ENCODE data around the gene ZNF276. TPM values are rescaled to one million over a fixed set of nuclear protein-coding genes. Genes with fewer than 3 reads are reported as not detected.

ZNF276 gene
- polyA plus RNA-seq, 1 of the 3 experiments (the other 2 are of a cell fraction) = 24.9 TPM

DNA sequence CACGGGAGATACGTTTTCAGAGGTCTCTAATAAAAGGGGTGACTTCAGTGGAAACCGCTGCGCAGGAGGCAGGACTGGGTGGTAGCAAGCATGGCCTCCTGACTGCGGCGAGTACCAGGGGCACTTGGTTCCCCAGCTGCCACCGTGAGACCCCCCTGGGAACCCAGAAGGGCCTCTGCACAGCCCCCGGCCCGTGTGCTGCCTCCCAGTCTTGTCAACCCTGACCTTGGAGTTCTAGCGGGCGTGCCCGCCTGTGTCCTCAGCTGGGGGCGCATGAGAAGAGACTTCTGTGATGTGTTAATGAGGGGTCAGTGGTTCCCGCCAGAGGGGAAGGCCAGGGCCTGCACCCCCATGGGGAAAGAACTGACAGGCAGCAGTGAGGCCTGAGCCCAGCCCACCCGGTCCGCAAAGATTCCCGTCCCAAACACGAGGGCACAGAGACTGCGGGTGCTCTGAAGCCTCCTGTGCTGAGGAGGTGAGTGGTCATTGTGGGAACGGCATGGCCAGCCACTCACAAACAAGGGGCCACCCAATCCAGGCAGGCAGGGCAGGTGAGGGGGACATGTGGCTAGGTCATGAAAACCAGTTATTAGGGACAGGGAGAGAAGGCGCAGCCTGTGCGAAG lies 9.4 kb downstream of the ZNF276 start:
- no peak overlapping the region for H3K27ac ChIP-seq (ENCODE audit: low read depth in 2 of 2, low read length in 1 of 2)
- WGBS (ENCODE audit: low lambda C conversion rate) = 94% methylated on average over 14 of the region's 22 CpGs
- TF ChIP-seq RXRA (IDR thresholded peaks at IDR 0.05; ENCODE audit: borderline replicate concordance, low read depth) = no peak
- no peak for TF ChIP-seq POLR2AphosphoS5 (IDR thresholded peaks at IDR 0.05; ENCODE audit: low read depth, low read length)
- no peak for TF ChIP-seq ELF1 (IDR thresholded peaks at IDR 0.05)
- TF ChIP-seq RFX5 (IDR thresholded peaks at IDR 0.05; ENCODE audit: low read length) = no peak
- 0 out of 2 replicates have a peak, but pooled peaks cover under 1% of the 10 kb centered on the region for H4K20me1 ChIP-seq (ENCODE audit: insufficient read depth)
- DNase-seq = no peak
- peaks cover 30% of the 10 kb centered on the region for H3K79me2 ChIP-seq (ENCODE audit: insufficient read depth)
- no peak overlapping the region for H2AFZ ChIP-seq (ENCODE audit: low read depth)
- POLR2A ChIA-PET = no interaction called here
- CTCF ChIA-PET = interaction anchor here (1.2 kb wide), 1 partner anchor 130 kb away, joined by 3 read pairs; no protein-coding TSS in a partner anchor
- no peaks in the 10 kb centered on the region; a peak in 1 of 4 replicates for H3K4me1 ChIP-seq (ENCODE audit: control insufficient read depth in 1 of 2, insufficient read depth in 2 of 2, low read depth in 1 of 2, low read length in 1 of 2)
- peaks cover 34 to 53% of the 10 kb centered on the region in 2 experiments for H3K36me3 ChIP-seq (replicated peaks in 1 of 2; ENCODE audit: control insufficient read depth in 1 of 2, insufficient read depth in 2 of 2, low read length in 1 of 2)
- peaks cover 6% of the 10 kb centered on the region for H3F3A ChIP-seq (replicated peaks; ENCODE audit: insufficient read depth)
- H3K4me3 ChIP-seq (ENCODE audit: low read depth in 2 of 2, low read length in 1 of 2) = no peak overlapping the region
- H3K9me3 ChIP-seq = no peaks in the 10 kb centered on the region
- H3K4me2 ChIP-seq = no peak overlapping the region
- no peaks in the 10 kb centered on the region for H3K27me3 ChIP-seq (ENCODE audit: insufficient read depth)
- no peak overlapping the region for H3K9ac ChIP-seq
- no peaks in the 10 kb centered on the region for H3K9me2 ChIP-seq

DNA sequence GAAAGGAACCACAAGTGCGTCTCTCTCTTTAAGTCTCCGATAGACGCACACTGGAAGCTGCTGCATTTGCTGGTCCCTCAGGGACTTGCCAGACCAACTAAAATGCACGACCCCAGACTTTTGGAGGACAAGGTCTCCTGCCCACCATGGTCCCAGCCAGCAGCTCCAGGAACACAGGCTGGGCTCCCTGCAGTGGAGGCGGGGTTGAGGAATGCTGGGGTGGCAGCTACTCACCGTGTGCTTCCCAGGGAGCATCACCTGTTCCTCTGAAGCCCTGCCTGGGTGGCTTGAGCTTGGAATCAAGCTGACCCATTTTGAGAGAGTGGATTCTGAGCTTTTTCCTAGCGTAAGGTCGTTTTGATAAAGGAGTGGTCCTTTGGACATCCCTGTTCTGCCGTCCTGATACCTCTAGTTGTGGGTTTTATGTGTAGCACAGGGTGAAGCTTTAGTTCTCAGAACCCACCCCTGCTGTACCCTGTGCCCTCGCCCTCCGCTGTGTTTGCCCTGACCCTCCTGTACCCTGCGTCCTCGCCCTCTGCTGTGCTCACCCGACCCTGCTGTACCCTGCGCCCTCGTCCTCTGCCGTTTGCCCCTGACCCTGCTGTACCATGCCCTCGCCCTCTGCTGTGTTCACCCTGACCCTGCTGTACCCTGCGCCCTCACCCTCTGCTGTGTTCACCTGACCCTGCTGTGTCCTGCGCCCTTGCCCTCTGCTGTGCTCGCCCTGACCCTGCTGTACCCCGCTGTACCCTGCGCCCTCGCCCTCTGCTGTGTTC lies 11.0 kb downstream of the ZNF276 start:
- DNase-seq = no peak
- Histone ChIP-seq H3K27me3 (ENCODE audit: insufficient read depth) (no peaks in the 10 kb centered on the region), H3K27ac (ENCODE audit: low read depth in 2 of 2, low read length in 1 of 2) (no peak overlapping the region), H3K4me2 (no peak overlapping the region), H2AFZ (ENCODE audit: low read depth) (no peak overlapping the region), H3K36me3 (replicated peaks in 1 of 2; ENCODE audit: control insufficient read depth in 1 of 2, insufficient read depth in 2 of 2, low read length in 1 of 2) (peaks cover 46 to 55% of the 10 kb centered on the region in 2 experiments), H4K20me1 (ENCODE audit: insufficient read depth) (no peaks in the 10 kb centered on the region; the same call in 1 of the 2 replicates), H3K4me3 (ENCODE audit: low read depth in 2 of 2, low read length in 1 of 2) (no peak overlapping the region), H3K9ac (no peak overlapping the region), H3F3A (replicated peaks; ENCODE audit: insufficient read depth) (peaks cover 7% of the 10 kb centered on the region), H3K9me2 (no peaks in the 10 kb centered on the region), H3K79me2 (ENCODE audit: insufficient read depth) (peaks cover 26% of the 10 kb centered on the region; the same call in 1 of the 2 replicates), H3K9me3 (no peaks in the 10 kb centered on the region), H3K4me1 (ENCODE audit: control insufficient read depth in 1 of 2, insufficient read depth in 2 of 2, low read depth in 1 of 2, low read length in 1 of 2) (no peaks in the 10 kb centered on the region; a peak in 1 of 4 replicates)
- TF ChIP-seq, protein P1, sequence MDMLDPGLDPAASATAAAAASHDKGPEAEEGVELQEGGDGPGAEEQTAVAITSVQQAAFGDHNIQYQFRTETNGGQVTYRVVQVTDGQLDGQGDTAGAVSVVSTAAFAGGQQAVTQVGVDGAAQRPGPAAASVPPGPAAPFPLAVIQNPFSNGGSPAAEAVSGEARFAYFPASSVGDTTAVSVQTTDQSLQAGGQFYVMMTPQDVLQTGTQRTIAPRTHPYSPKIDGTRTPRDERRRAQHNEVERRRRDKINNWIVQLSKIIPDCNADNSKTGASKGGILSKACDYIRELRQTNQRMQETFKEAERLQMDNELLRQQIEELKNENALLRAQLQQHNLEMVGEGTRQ (IDR thresholded peaks at IDR 0.05; ENCODE audit: borderline replicate concordance, low read depth, low read length) = no peak
- WGBS (ENCODE audit: low lambda C conversion rate) = 85% methylated on average over 12 of the region's 24 CpGs
- ChIA-PET POLR2A (no interaction called here), CTCF (interaction anchor here (1.0 kb wide), 1 partner anchor 61 kb away, joined by 4 read pairs; no protein-coding TSS in a partner anchor)

DNA sequence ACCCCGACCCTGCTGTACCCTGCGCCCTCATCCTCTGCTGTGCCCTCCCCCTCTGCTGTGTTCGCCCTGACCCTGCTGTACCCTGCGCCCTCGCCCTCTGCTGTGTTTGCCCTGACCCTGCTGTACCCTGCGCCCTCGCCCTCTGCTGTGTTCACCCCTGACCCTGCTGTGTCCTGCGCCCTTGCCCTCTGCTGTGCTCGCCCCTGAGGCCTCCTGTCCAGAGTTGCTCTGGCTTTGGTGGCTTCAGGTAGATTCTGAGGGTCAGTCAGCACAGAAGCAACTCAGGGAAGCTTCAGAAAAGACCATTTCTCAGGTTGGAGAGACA lies 11.5 kb downstream of the ZNF276 start:
- no peak overlapping the region for H3K4me3 ChIP-seq (ENCODE audit: low read depth in 2 of 2, low read length in 1 of 2)
- no peak overlapping the region for H3K9ac ChIP-seq
- no peaks in the 10 kb centered on the region; the same call in 1 of the 2 replicates for H4K20me1 ChIP-seq (ENCODE audit: insufficient read depth)
- H3K27ac ChIP-seq (ENCODE audit: low read depth in 2 of 2, low read length in 1 of 2) = no peak overlapping the region
- H2AFZ ChIP-seq (ENCODE audit: low read depth) = no peak overlapping the region
- DNase-seq = no peak
- no peaks in the 10 kb centered on the region; a peak in 1 of 4 replicates for H3K4me1 ChIP-seq (ENCODE audit: control insufficient read depth in 1 of 2, insufficient read depth in 2 of 2, low read depth in 1 of 2, low read length in 1 of 2)
- peaks cover 21% of the 10 kb centered on the region; the same call in 1 of the 2 replicates for H3K79me2 ChIP-seq (ENCODE audit: insufficient read depth)
- peaks cover 51 to 55% of the 10 kb centered on the region in 2 experiments for H3K36me3 ChIP-seq (replicated peaks in 1 of 2; ENCODE audit: control insufficient read depth in 1 of 2, insufficient read depth in 2 of 2, low read length in 1 of 2)
- H3K4me2 ChIP-seq = no peak overlapping the region
- ChIA-PET POLR2A (no interaction called here), CTCF (interaction anchor here (1.2 kb wide), 1 partner anchor 19 kb away, joined by 3 read pairs; no protein-coding TSS in a partner anchor)
- no peaks in the 10 kb centered on the region for H3K27me3 ChIP-seq (ENCODE audit: insufficient read depth)
- WGBS (ENCODE audit: low lambda C conversion rate) = 96% methylated on average over 8 of the region's 9 CpGs
- H3K9me3 ChIP-seq = no peaks in the 10 kb centered on the region
- H3F3A ChIP-seq (replicated peaks; ENCODE audit: insufficient read depth) = peaks cover 9% of the 10 kb centered on the region
- H3K9me2 ChIP-seq = no peaks in the 10 kb centered on the region
- TF ChIP-seq, protein P2, sequence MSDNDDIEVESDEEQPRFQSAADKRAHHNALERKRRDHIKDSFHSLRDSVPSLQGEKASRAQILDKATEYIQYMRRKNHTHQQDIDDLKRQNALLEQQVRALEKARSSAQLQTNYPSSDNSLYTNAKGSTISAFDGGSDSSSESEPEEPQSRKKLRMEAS (IDR thresholded peaks at IDR 0.05; ENCODE audit: low read depth) = no peak
- TF ChIP-seq, protein P1 (IDR thresholded peaks at IDR 0.05; ENCODE audit: borderline replicate concordance, low read depth, low read length) = no peak
- TF ChIP-seq, protein P3, sequence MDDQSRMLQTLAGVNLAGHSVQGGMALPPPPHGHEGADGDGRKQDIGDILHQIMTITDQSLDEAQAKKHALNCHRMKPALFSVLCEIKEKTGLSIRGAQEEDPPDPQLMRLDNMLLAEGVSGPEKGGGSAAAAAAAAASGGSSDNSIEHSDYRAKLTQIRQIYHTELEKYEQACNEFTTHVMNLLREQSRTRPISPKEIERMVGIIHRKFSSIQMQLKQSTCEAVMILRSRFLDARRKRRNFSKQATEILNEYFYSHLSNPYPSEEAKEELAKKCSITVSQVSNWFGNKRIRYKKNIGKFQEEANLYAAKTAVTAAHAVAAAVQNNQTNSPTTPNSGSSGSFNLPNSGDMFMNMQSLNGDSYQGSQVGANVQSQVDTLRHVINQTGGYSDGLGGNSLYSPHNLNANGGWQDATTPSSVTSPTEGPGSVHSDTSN (IDR thresholded peaks at IDR 0.05) = no peak
- TF ChIP-seq, protein P4, sequence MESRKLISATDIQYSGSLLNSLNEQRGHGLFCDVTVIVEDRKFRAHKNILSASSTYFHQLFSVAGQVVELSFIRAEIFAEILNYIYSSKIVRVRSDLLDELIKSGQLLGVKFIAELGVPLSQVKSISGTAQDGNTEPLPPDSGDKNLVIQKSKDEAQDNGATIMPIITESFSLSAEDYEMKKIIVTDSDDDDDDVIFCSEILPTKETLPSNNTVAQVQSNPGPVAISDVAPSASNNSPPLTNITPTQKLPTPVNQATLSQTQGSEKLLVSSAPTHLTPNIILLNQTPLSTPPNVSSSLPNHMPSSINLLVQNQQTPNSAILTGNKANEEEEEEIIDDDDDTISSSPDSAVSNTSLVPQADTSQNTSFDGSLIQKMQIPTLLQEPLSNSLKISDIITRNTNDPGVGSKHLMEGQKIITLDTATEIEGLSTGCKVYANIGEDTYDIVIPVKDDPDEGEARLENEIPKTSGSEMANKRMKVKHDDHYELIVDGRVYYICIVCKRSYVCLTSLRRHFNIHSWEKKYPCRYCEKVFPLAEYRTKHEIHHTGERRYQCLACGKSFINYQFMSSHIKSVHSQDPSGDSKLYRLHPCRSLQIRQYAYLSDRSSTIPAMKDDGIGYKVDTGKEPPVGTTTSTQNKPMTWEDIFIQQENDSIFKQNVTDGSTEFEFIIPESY (IDR thresholded peaks at IDR 0.05; ENCODE audit: borderline replicate concordance, low read depth) = no peak
- no peak for TF ChIP-seq SMC3 (IDR thresholded peaks at IDR 0.05; ENCODE audit: low read depth, low read length)
- no peak for TF ChIP-seq SIN3A (IDR thresholded peaks at IDR 0.05; ENCODE audit: borderline replicate concordance, low read depth, low read length)
- TF ChIP-seq, protein P5, sequence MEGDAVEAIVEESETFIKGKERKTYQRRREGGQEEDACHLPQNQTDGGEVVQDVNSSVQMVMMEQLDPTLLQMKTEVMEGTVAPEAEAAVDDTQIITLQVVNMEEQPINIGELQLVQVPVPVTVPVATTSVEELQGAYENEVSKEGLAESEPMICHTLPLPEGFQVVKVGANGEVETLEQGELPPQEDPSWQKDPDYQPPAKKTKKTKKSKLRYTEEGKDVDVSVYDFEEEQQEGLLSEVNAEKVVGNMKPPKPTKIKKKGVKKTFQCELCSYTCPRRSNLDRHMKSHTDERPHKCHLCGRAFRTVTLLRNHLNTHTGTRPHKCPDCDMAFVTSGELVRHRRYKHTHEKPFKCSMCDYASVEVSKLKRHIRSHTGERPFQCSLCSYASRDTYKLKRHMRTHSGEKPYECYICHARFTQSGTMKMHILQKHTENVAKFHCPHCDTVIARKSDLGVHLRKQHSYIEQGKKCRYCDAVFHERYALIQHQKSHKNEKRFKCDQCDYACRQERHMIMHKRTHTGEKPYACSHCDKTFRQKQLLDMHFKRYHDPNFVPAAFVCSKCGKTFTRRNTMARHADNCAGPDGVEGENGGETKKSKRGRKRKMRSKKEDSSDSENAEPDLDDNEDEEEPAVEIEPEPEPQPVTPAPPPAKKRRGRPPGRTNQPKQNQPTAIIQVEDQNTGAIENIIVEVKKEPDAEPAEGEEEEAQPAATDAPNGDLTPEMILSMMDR (IDR thresholded peaks at IDR 0.05) = no peak

Data from SK-N-SH (cell line).